Esophagus squamous epithelium (tissue), 4 donors: Measurements from ENCODE around the gene E2F2.

Experiments used
- CTCF ChIP-seq, 6 experiments: fragments of 450-650 bp in 4 of 6; fragments of 200-600 bp in 2 of 6; sonication (generic) in 2 of 6; IDR thresholded peaks; one replicate each; pipeline ENCODE4 v1.5.1; 2016 to 2019; ENCODE audit warnings: antibody characterized with exemption in 6 of 6, mild to moderate bottlenecking in 4 of 6, moderate library complexity in 4 of 6
- POLR2A ChIP-seq, 4 donors: fragments of 450-650 bp; IDR thresholded peaks; one replicate each; pipeline ENCODE4 v1.6.1; 2017; ENCODE audit warnings: antibody characterized with exemption in 4 of 4, mild to moderate bottlenecking in 4 of 4, moderate library complexity in 3 of 4

- TF ChIP-seq CTCF (IDR thresholded peaks at IDR 0.05) (no peak), POLR2A (IDR thresholded peaks at IDR 0.05) (no peak)
Observed at GRCh38 chr1:23567996-23568607, 37.1 kb upstream of the E2F2 start.
